ENCODE measurements around the gene SMYD3.

The SMYD3 gene

GRCh38 chr1:246212013-246212412 lies 295.1 kb downstream of the SMYD3 start:
- no peak overlapping the region for H3K27ac ChIP-seq (ENCODE audit: low read depth, low read length)
- peaks cover 11% of the 10 kb centered on the region for H3K4me1 ChIP-seq (ENCODE audit: control insufficient read depth, low read length)
- no peak overlapping the region for H3K4me3 ChIP-seq (ENCODE audit: low read length)
- H3K36me3 ChIP-seq (ENCODE audit: control insufficient read depth, low read length) = no peaks in the 10 kb centered on the region
- H4K20me1 ChIP-seq (ENCODE audit: control insufficient read depth, insufficient read depth, low read depth, low read length) = no peaks in the 10 kb centered on the region
- no peaks in the 10 kb centered on the region for H3F3A ChIP-seq (ENCODE audit: control insufficient read depth, insufficient read depth)
- H3K27me3 ChIP-seq (ENCODE audit: control insufficient read depth, low read length) = no peaks in the 10 kb centered on the region
- no peaks in the 10 kb centered on the region for H3K9me2 ChIP-seq (replicated peaks; ENCODE audit: control insufficient read depth, low read length)
- no peaks in the 10 kb centered on the region for H3K79me2 ChIP-seq (ENCODE audit: control insufficient read depth, low read length)
- TF ChIP-seq, protein P1, sequence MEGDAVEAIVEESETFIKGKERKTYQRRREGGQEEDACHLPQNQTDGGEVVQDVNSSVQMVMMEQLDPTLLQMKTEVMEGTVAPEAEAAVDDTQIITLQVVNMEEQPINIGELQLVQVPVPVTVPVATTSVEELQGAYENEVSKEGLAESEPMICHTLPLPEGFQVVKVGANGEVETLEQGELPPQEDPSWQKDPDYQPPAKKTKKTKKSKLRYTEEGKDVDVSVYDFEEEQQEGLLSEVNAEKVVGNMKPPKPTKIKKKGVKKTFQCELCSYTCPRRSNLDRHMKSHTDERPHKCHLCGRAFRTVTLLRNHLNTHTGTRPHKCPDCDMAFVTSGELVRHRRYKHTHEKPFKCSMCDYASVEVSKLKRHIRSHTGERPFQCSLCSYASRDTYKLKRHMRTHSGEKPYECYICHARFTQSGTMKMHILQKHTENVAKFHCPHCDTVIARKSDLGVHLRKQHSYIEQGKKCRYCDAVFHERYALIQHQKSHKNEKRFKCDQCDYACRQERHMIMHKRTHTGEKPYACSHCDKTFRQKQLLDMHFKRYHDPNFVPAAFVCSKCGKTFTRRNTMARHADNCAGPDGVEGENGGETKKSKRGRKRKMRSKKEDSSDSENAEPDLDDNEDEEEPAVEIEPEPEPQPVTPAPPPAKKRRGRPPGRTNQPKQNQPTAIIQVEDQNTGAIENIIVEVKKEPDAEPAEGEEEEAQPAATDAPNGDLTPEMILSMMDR (IDR thresholded peaks at IDR 0.05; ENCODE audit: low read depth, low read length, poor library complexity, severe bottlenecking) = no peak
- no peak for TF ChIP-seq EZH2phosphoT487 (IDR thresholded peaks at IDR 0.05; ENCODE audit: borderline replicate concordance, low read length)
- H3K9me3 ChIP-seq (ENCODE audit: control insufficient read depth, insufficient read depth, low read length) = no peaks in the 10 kb centered on the region
- no peak overlapping the region for H3K4me2 ChIP-seq (ENCODE audit: low read length)

GRCh38 chr1:246210756-246211155 lies 296.3 kb downstream of the SMYD3 start:
- Histone ChIP-seq H3K27ac (ENCODE audit: low read depth, low read length) (no peak overlapping the region), H4K20me1 (ENCODE audit: control insufficient read depth, insufficient read depth, low read depth, low read length) (no peaks in the 10 kb centered on the region), H3K4me3 (ENCODE audit: low read length) (no peak overlapping the region), H3K9me2 (replicated peaks; ENCODE audit: control insufficient read depth, low read length) (no peaks in the 10 kb centered on the region), H3K4me2 (ENCODE audit: low read length) (no peak overlapping the region), H3K79me2 (ENCODE audit: control insufficient read depth, low read length) (no peaks in the 10 kb centered on the region), H3K4me1 (ENCODE audit: control insufficient read depth, low read length) (peaks cover 11% of the 10 kb centered on the region), H3F3A (ENCODE audit: control insufficient read depth, insufficient read depth) (no peaks in the 10 kb centered on the region), H3K36me3 (ENCODE audit: control insufficient read depth, low read length) (no peaks in the 10 kb centered on the region), H3K27me3 (ENCODE audit: control insufficient read depth, low read length) (no peaks in the 10 kb centered on the region), H3K9me3 (ENCODE audit: control insufficient read depth, insufficient read depth, low read length) (no peaks in the 10 kb centered on the region)
- no peak for TF ChIP-seq EZH2phosphoT487 (IDR thresholded peaks at IDR 0.05; ENCODE audit: borderline replicate concordance, low read length)
- TF ChIP-seq, protein P1 (IDR thresholded peaks at IDR 0.05; ENCODE audit: low read depth, low read length, poor library complexity, severe bottlenecking) = no peak

GRCh38 chr1:246208105-246208504 lies 299.0 kb downstream of the SMYD3 start:
- H3K27ac ChIP-seq (ENCODE audit: low read depth, low read length) = no peak overlapping the region
- H4K20me1 ChIP-seq (ENCODE audit: control insufficient read depth, insufficient read depth, low read depth, low read length) = no peaks in the 10 kb centered on the region
- H3F3A ChIP-seq (ENCODE audit: control insufficient read depth, insufficient read depth) = no peaks in the 10 kb centered on the region
- TF ChIP-seq, protein P1 (IDR thresholded peaks at IDR 0.05; ENCODE audit: low read depth, low read length, poor library complexity, severe bottlenecking) = no peak
- no peak for TF ChIP-seq EZH2phosphoT487 (IDR thresholded peaks at IDR 0.05; ENCODE audit: borderline replicate concordance, low read length)
- H3K4me2 ChIP-seq (ENCODE audit: low read length) = no peak overlapping the region
- H3K4me3 ChIP-seq (ENCODE audit: low read length) = no peak overlapping the region
- no peaks in the 10 kb centered on the region for H3K9me2 ChIP-seq (replicated peaks; ENCODE audit: control insufficient read depth, low read length)
- no peaks in the 10 kb centered on the region for H3K79me2 ChIP-seq (ENCODE audit: control insufficient read depth, low read length)
- H3K36me3 ChIP-seq (ENCODE audit: control insufficient read depth, low read length) = no peaks in the 10 kb centered on the region
- H3K4me1 ChIP-seq (ENCODE audit: control insufficient read depth, low read length) = no peaks in the 10 kb centered on the region
- H3K9me3 ChIP-seq (ENCODE audit: control insufficient read depth, insufficient read depth, low read length) = no peaks in the 10 kb centered on the region
- H3K27me3 ChIP-seq (ENCODE audit: control insufficient read depth, low read length) = no peaks in the 10 kb centered on the region

GRCh38 chr1:246203180-246203579 lies 303.9 kb downstream of the SMYD3 start:
- Histone ChIP-seq H3K4me2 (ENCODE audit: low read length) (no peak overlapping the region), H3K27ac (ENCODE audit: low read depth, low read length) (no peak overlapping the region), H3K36me3 (ENCODE audit: control insufficient read depth, low read length) (no peaks in the 10 kb centered on the region), H4K20me1 (ENCODE audit: control insufficient read depth, insufficient read depth, low read depth, low read length) (no peaks in the 10 kb centered on the region), H3K4me3 (ENCODE audit: low read length) (no peak overlapping the region), H3K9me3 (ENCODE audit: control insufficient read depth, insufficient read depth, low read length) (no peaks in the 10 kb centered on the region), H3K79me2 (ENCODE audit: control insufficient read depth, low read length) (no peaks in the 10 kb centered on the region), H3K4me1 (ENCODE audit: control insufficient read depth, low read length) (no peaks in the 10 kb centered on the region), H3F3A (ENCODE audit: control insufficient read depth, insufficient read depth) (no peaks in the 10 kb centered on the region), H3K27me3 (ENCODE audit: control insufficient read depth, low read length) (no peaks in the 10 kb centered on the region), H3K9me2 (replicated peaks; ENCODE audit: control insufficient read depth, low read length) (no peaks in the 10 kb centered on the region)
- TF ChIP-seq, protein P1 (IDR thresholded peaks at IDR 0.05; ENCODE audit: low read depth, low read length, poor library complexity, severe bottlenecking) = no peak
- TF ChIP-seq EZH2phosphoT487 (IDR thresholded peaks at IDR 0.05; ENCODE audit: borderline replicate concordance, low read length) = no peak

All from DOHH2 (cell line).